Endothelial cell of umbilical vein (primary cell): ENCODE data around the gene WDR86.

Experiments
- CTCF ChIP-seq, 2 donors: IDR thresholded peaks; 1 replicate in 1 of 2; 2 replicates in 1 of 2; pipeline ENCODE4 v1.5.1; 2011; ENCODE audit warnings: low read length in 2 of 2, mild to moderate bottlenecking in 2 of 2, moderate library complexity in 2 of 2, control low read depth in 1 of 2, inconsistent platforms in 1 of 2, low read depth in 1 of 2; ENCODE audit not compliant: insufficient read depth in 1 of 2; ENCODE audit errors: extremely low read depth in 1 of 2
- EZH2 ChIP-seq: IDR thresholded peaks from 2 replicates; pipeline ENCODE4 v1.6.1; 2012; ENCODE audit warnings: borderline replicate concordance, low read depth, mild to moderate bottlenecking, moderate library complexity, low read length, inconsistent platforms; ENCODE audit not compliant: severe bottlenecking
- FOS ChIP-seq: IDR thresholded peaks from 2 replicates; pipeline ENCODE4 v1.6.1; 2011; ENCODE audit warnings: mild to moderate bottlenecking, low read length, moderate library complexity, borderline replicate concordance; ENCODE audit not compliant: insufficient read depth
- JUN ChIP-seq: IDR thresholded peaks from 2 replicates; pipeline ENCODE4 v1.6.1; 2011; ENCODE audit warnings: borderline replicate concordance, low read depth; ENCODE audit not compliant: insufficient read length, insufficient read depth
- POLR2A ChIP-seq: IDR thresholded peaks from 2 replicates; pipeline ENCODE4 v1.6.1; 2012; ENCODE audit warnings: low read depth, mild to moderate bottlenecking, control low read depth, low read length
- POLR2AphosphoS5 ChIP-seq: IDR thresholded peaks from 2 replicates; pipeline ENCODE4 v1.6.1; 2012; ENCODE audit warnings: low read depth, mild to moderate bottlenecking, control low read depth, low read length, moderate library complexity; ENCODE audit not compliant: insufficient read depth
- TF ChIP-seq, protein P1 (sequence below): IDR thresholded peaks from 2 replicates; pipeline ENCODE4 v1.6.1; 2011; ENCODE audit not compliant: insufficient read depth, insufficient read length

- TF ChIP-seq CTCF (IDR thresholded peaks at IDR 0.05; ENCODE audit: extremely low read depth in 1 of 2, insufficient read depth in 1 of 2, low read depth in 1 of 2, low read length in 2 of 2) (no peak), POLR2AphosphoS5 (no peak), EZH2 (no peak), POLR2A (no peak), JUN (no peak), FOS (no peak)
- TF ChIP-seq, protein P1, sequence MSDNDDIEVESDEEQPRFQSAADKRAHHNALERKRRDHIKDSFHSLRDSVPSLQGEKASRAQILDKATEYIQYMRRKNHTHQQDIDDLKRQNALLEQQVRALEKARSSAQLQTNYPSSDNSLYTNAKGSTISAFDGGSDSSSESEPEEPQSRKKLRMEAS, result no peak
These were observed 36.6 kb upstream of the WDR86 start for GRCh38 chr7:151446412-151446811.
